Uterus (tissue), 4 donors: ENCODE data around the gene SETDB2. TPM values are rescaled to one million over a fixed set of nuclear protein-coding genes. Genes with fewer than 3 reads are reported as not detected.

Experiments
- DNase-seq, 2 donors: peaks; one replicate each; pipeline ENCODE4 v3.0.0-alpha.2; 2019 to 2020
- H3K27ac ChIP-seq, 2 donors: fragments of 200-600 bp; sonication (generic); 1 replicate in 1 of 2; 2 replicates in 1 of 2; pipeline ENCODE4 v1.5.1; 2016 to 2018
- H3K27me3 ChIP-seq, 2 donors: fragments of 200-600 bp; sonication (generic); one replicate each; pipeline ENCODE4 v1.5.1; 2018 to 2019; ENCODE audit warnings: control low read depth in 1 of 2
- H3K36me3 ChIP-seq, 2 donors: fragments of 200-600 bp; sonication (generic); one replicate each; pipeline ENCODE4 v1.5.1; 2019; ENCODE audit warnings: control low read depth in 1 of 2
- H3K4me1 ChIP-seq, 2 donors: fragments of 200-600 bp; sonication (generic); one replicate each; pipeline ENCODE4 v1.5.1; 2018 to 2019; ENCODE audit warnings: control low read depth in 1 of 2
- H3K4me3 ChIP-seq, 2 donors: fragments of 200-600 bp; sonication (generic); 1 replicate in 1 of 2; 2 replicates in 1 of 2; pipeline ENCODE4 v1.5.1; 2018 to 2019; ENCODE audit warnings: mild to moderate bottlenecking in 1 of 2
- H3K9me3 ChIP-seq, 2 donors: fragments of 200-600 bp; sonication (generic); one replicate each; pipeline ENCODE4 v1.5.1; 2019; ENCODE audit warnings: control low read depth in 1 of 2
- CTCF ChIP-seq, 4 experiments: fragments of 200-600 bp in 2 of 4; fragments of 450-650 bp in 2 of 4; sonication (generic) in 2 of 4; IDR thresholded peaks; one replicate each; pipeline ENCODE4 v1.5.1; 2016 to 2019; ENCODE audit warnings: antibody characterized with exemption in 4 of 4, mild to moderate bottlenecking in 2 of 4, moderate library complexity in 1 of 4
- POLR2A ChIP-seq, 2 donors: fragments of 450-650 bp; IDR thresholded peaks; one replicate each; pipeline ENCODE4 v1.6.1; 2016; ENCODE audit warnings: antibody characterized with exemption in 2 of 2, mild to moderate bottlenecking in 1 of 2, moderate library complexity in 1 of 2
- intact Hi-C: fragments of 100-400 bp; cut with DNase I; formaldehyde crosslinking; loops from one replicate; pipeline ENCODE4 v1.15.1; 2023; ENCODE audit warnings: low total_unique reads
- total RNA-seq, 4 donors: library from RNA; depleted of rRNA in 3 of 4; stranded (reverse); fragments of >200 nt in 3 of 4; gene quantifications; one replicate each; pipeline versions ENCODE4 v1.1.0 to v1.2.4, GENCODE V29; 2014 to 2023
- donor health status: DM: yes; HTN: yes; CAD: no.

Gene SETDB2
- total RNA-seq, 4 donors from 2014 or later: 9.5 to 24.1 (median 19.0) TPM

- DNase-seq: peak; percentile 21 to 60
- intact Hi-C loops: no loop called here
These were observed 43.1 kb upstream of the SETDB2 start for GRCh38 chr13:49400755-49401659.

GRCh38 chr13:49403996-49404702 lies 39.9 kb upstream of the SETDB2 start:
- Histone ChIP-seq H3K27ac (no peak overlapping the region), H3K4me1 (no peaks in the 10 kb centered on the region), H3K4me3 (no peak overlapping the region), H3K27me3 (no peaks in the 10 kb centered on the region), H3K36me3 (no peaks in the 10 kb centered on the region), H3K9me3 (peaks cover 0 to 7% of the 10 kb centered on the region in 2 donors)
- DNase-seq: no peak
- intact Hi-C loops: no loop called here
- TF ChIP-seq CTCF (IDR thresholded peaks at IDR 0.05) (no peak), POLR2A (IDR thresholded peaks at IDR 0.05) (no peak)

More at GRCh38 chr13:49400755-49401659, 43.1 kb upstream of the SETDB2 start:
- no peak for TF ChIP-seq CTCF (IDR thresholded peaks at IDR 0.05)
- peak in 1 of 2 donors; percentile 44 for TF ChIP-seq POLR2A (IDR thresholded peaks at IDR 0.05)
- Histone ChIP-seq H3K4me3 (peak overlapping the region; percentile 26 to 38), H3K9me3 (peaks cover 0 to 7% of the 10 kb centered on the region in 2 donors), H3K36me3 (no peaks in the 10 kb centered on the region), H3K27me3 (no peaks in the 10 kb centered on the region), H3K4me1 (no peaks in the 10 kb centered on the region), H3K27ac (peak overlapping the region; percentile 83 to 92)

- no peaks in the 10 kb centered on the region for H3K36me3 ChIP-seq
- intact Hi-C loops: no loop called here
- no peaks in the 10 kb centered on the region for H3K4me1 ChIP-seq
- H3K4me3 ChIP-seq: no peak overlapping the region
- DNase-seq: no peak
- no peaks in the 10 kb centered on the region for H3K27me3 ChIP-seq
- TF ChIP-seq POLR2A (IDR thresholded peaks at IDR 0.05) (no peak), CTCF (IDR thresholded peaks at IDR 0.05) (no peak)
- peaks cover 0 to 7% of the 10 kb centered on the region in 2 donors for H3K9me3 ChIP-seq
- H3K27ac ChIP-seq: no peak overlapping the region
These were observed 39.4 kb upstream of the SETDB2 start for GRCh38 chr13:49404703-49405020.

GRCh38 chr13:49407068-49407467 lies 37.0 kb upstream of the SETDB2 start:
- peaks cover 0 to 7% of the 10 kb centered on the region in 2 donors for H3K9me3 ChIP-seq
- H3K4me3 ChIP-seq: no peak overlapping the region
- intact Hi-C loops: no loop called here
- H3K27me3 ChIP-seq: no peaks in the 10 kb centered on the region
- TF ChIP-seq CTCF (IDR thresholded peaks at IDR 0.05): no peak
- TF ChIP-seq POLR2A (IDR thresholded peaks at IDR 0.05): no peak
- no peaks in the 10 kb centered on the region for H3K36me3 ChIP-seq
- H3K27ac ChIP-seq: no peak overlapping the region
- no peak for DNase-seq
- no peaks in the 10 kb centered on the region for H3K4me1 ChIP-seq

- TF ChIP-seq POLR2A (IDR thresholded peaks at IDR 0.05) (no peak), CTCF (IDR thresholded peaks at IDR 0.05) (no peak)
- Histone ChIP-seq H3K27ac (no peak overlapping the region), H3K27me3 (no peaks in the 10 kb centered on the region), H3K9me3 (peaks cover 0 to 7% of the 10 kb centered on the region in 2 donors), H3K4me1 (no peaks in the 10 kb centered on the region), H3K4me3 (no peak overlapping the region), H3K36me3 (no peaks in the 10 kb centered on the region)
- DNase-seq: no peak
- intact Hi-C loops: no loop called here
These were observed 36.1 kb upstream of the SETDB2 start for GRCh38 chr13:49407936-49408335.
